Liver (tissue), 9 donors: Measurements from ENCODE around the gene ATP13A2. TPM values are rescaled to one million over a fixed set of nuclear protein-coding genes. Genes with fewer than 3 reads are reported as not detected.
A peak's percentile ranks its signal among the peaks of the same experiment; 100 is the strongest.

ENCODE experiments used
- DNase-seq: peaks from one replicate; pipeline ENCODE4 v3.0.0-alpha.2; 2017; ENCODE audit warnings: low spot score
- H3K27ac ChIP-seq, 2 donors: one replicate each; pipeline ENCODE4 v1.7.0; 2013; ENCODE audit warnings: inconsistent platforms in 2 of 2, low read length in 2 of 2, control low read depth in 1 of 2, low read depth in 1 of 2, mild to moderate bottlenecking in 1 of 2
- H3K27me3 ChIP-seq, 4 donors: one replicate each; pipeline versions ENCODE4 v1.6.1 to v1.7.0; 2013; ENCODE audit warnings: low read length in 3 of 4, inconsistent platforms in 1 of 4, mild to moderate bottlenecking in 1 of 4, moderate library complexity in 1 of 4; ENCODE audit not compliant: control insufficient read depth in 4 of 4, insufficient read depth in 4 of 4
- H3K36me3 ChIP-seq, 4 donors: one replicate each; pipeline versions ENCODE4 v1.6.1 to v1.7.0; 2013; ENCODE audit warnings: low read length in 3 of 4, mild to moderate bottlenecking in 3 of 4, low read depth in 1 of 4, moderate library complexity in 1 of 4; ENCODE audit not compliant: control insufficient read depth in 4 of 4, insufficient read depth in 3 of 4
- H3K4me1 ChIP-seq, 4 donors: one replicate each; pipeline versions ENCODE4 v1.6.1 to v1.7.0; 2013; ENCODE audit warnings: low read length in 3 of 4, mild to moderate bottlenecking in 3 of 4, moderate library complexity in 1 of 4; ENCODE audit not compliant: control insufficient read depth in 4 of 4, insufficient read depth in 4 of 4
- H3K4me3 ChIP-seq, 3 donors: one replicate each; pipeline versions ENCODE4 v1.6.1 to v1.7.0; 2013; ENCODE audit warnings: low read length in 3 of 3, control low read depth in 1 of 3, low read depth in 1 of 3, mild to moderate bottlenecking in 1 of 3
- H3K9ac ChIP-seq, 2 donors: one replicate each; pipeline ENCODE4 v1.7.0; 2013; ENCODE audit warnings: low read length in 2 of 2, mild to moderate bottlenecking in 2 of 2, moderate library complexity in 2 of 2, control low read depth in 1 of 2, low read depth in 1 of 2
- H3K9me3 ChIP-seq, 4 donors: one replicate each; pipeline versions ENCODE4 v1.6.1 to v1.7.0; 2013; ENCODE audit warnings: low read length in 3 of 4; ENCODE audit not compliant: control insufficient read depth in 4 of 4
- EGR1 ChIP-seq, 2 donors: IDR thresholded peaks; 2 replicates each; pipeline ENCODE4 v1.6.1; 2016 to 2018; ENCODE audit warnings: antibody characterized with exemption in 2 of 2, low read depth in 2 of 2
- HNF4A ChIP-seq, 2 donors: conservative IDR thresholded peaks; 2 replicates each; pipeline ENCODE4 v1.6.1; 2016; ENCODE audit warnings: antibody characterized with exemption in 2 of 2, mild to moderate bottlenecking in 2 of 2
- JUND ChIP-seq, 2 donors: IDR thresholded peaks; 2 replicates each; pipeline ENCODE4 v1.6.1; 2016; ENCODE audit warnings: antibody characterized with exemption in 2 of 2
- NR2F2 ChIP-seq: IDR thresholded peaks from 2 replicates; pipeline ENCODE4 v1.6.1; 2016; ENCODE audit warnings: antibody characterized with exemption
- RAD21 ChIP-seq, 2 donors: IDR thresholded peaks; 2 replicates each; pipeline ENCODE4 v1.6.1; 2016; ENCODE audit warnings: antibody characterized with exemption in 2 of 2, mild to moderate bottlenecking in 2 of 2
- RXRA ChIP-seq, 2 donors: IDR thresholded peaks; 2 replicates each; pipeline ENCODE4 v1.6.1; 2017 to 2018; ENCODE audit warnings: antibody characterized with exemption in 2 of 2, mild to moderate bottlenecking in 1 of 2
- SP1 ChIP-seq: IDR thresholded peaks from 2 replicates; pipeline ENCODE4 v1.6.1; 2018; ENCODE audit warnings: antibody characterized with exemption, mild to moderate bottlenecking
- TAF1 ChIP-seq: conservative IDR thresholded peaks from 2 replicates; pipeline ENCODE4 v1.6.1; 2016; ENCODE audit warnings: antibody characterized with exemption, mild to moderate bottlenecking
- YY1 ChIP-seq: IDR thresholded peaks from 2 replicates; pipeline ENCODE4 v1.6.1; 2016; ENCODE audit warnings: antibody characterized with exemption, mild to moderate bottlenecking
- ZBTB33 ChIP-seq: IDR thresholded peaks from 2 replicates; pipeline ENCODE4 v1.6.1; 2016; ENCODE audit warnings: antibody characterized with exemption
- WGBS: extraction: QIAGEN DNeasy Blood & Tissue Kit; methylation state at CpG from one replicate; pipeline ENCODE4 v1.1.7; 2013; 5-methylcytosine and 5-hydroxymethylcytosine counted together
- polyA plus RNA-seq, 2 donors: library from polyadenylated mRNA; stranded (reverse) in 1 of 2; unstranded in 1 of 2; fragments of 200-250 nt in 1 of 2; fragments of >200 nt in 1 of 2; fragmentation: Nextera tagmentation in 1 of 2; extraction: Ambion mirVana in 1 of 2; gene quantifications; one replicate each; pipeline versions ENCODE4 v1.2.1 to v1.2.3, GENCODE V29; 2013 to 2015
- total RNA-seq, 2 donors: library from RNA; depleted of rRNA; stranded (reverse); fragments of >200 nt; gene quantifications; one replicate each; pipeline ENCODE4 v1.2.3, GENCODE V29; 2014
- TF ChIP-seq, protein P1 (sequence below): IDR thresholded peaks from 2 replicates; pipeline ENCODE4 v1.6.1; 2016; ENCODE audit warnings: antibody characterized with exemption, mild to moderate bottlenecking
- donor health status: healthy.
- donor health status: healthy.
- donor health status: healthy.
- donor health status: healthy.
- donor health status: healthy.

Gene ATP13A2
- total and polyA plus RNA-seq, 4 donors = 2.4 to 12.2 (median 8.1) TPM

DNA sequence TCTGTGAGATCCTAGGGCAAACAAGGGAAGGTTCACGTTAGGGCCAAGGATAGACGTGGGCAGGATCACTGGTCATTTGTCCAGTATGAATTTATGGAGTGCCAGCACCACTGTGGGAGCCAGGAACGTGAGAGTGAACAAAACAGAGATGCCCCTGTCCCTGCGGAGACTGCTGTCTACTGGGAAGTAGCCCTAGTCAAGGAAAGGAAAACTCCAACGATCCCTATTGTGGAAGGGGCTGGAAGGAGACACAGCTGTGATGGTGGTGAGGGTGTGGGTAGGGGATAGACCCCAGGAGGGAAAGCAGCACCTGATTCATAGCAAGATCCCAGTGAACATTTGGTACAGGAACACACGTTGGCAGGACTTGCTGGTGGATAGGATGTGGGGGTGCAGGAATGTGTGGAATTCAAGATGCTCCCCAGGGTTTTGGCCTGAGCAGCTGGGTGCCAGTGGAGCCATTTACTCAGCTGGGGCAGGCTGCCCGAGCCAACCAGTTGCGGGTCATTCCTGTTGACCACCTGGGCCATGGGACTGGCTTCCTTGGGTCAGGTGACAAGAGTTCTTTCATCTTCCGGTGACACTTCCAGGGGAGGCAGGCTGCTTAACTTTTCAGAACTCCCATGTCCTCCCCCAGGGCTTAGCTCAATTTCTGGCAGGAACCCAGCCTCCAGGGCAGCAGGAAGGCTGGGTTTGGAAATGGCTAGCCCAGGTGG, 1.2 kb upstream of the ATP13A2 start (continued):
- TF ChIP-seq YY1 = no peak
- TF ChIP-seq TAF1 = no peak

GRCh38 chr1:17011092-17011438, 663 bp downstream of the ATP13A2 start:
- H3K9me3 ChIP-seq = no peaks in the 10 kb centered on the region
- peaks cover 8 to 21% (median 17%) of the 10 kb centered on the region in 4 donors for H3K4me1 ChIP-seq
- WGBS = 1% methylated on average over 15 of the region's 15 CpGs
- no peaks in the 10 kb centered on the region for H3K27me3 ChIP-seq
- H3K4me3 ChIP-seq = peak overlapping the region; percentile 21 to 92 (median 79)
- no peak for DNase-seq
- H3K9ac ChIP-seq = no peak overlapping the region
- no peaks in the 10 kb centered on the region for H3K36me3 ChIP-seq
- H3K27ac ChIP-seq = no peak overlapping the region
- no peak for TF ChIP-seq JUND (IDR thresholded peaks at IDR 0.05)
- TF ChIP-seq EGR1 (IDR thresholded peaks at IDR 0.05; ENCODE audit: low read depth in 2 of 2) = no peak
- no peak for TF ChIP-seq ZBTB33
- no peak for TF ChIP-seq TAF1
- no peak for TF ChIP-seq NR2F2

DNA sequence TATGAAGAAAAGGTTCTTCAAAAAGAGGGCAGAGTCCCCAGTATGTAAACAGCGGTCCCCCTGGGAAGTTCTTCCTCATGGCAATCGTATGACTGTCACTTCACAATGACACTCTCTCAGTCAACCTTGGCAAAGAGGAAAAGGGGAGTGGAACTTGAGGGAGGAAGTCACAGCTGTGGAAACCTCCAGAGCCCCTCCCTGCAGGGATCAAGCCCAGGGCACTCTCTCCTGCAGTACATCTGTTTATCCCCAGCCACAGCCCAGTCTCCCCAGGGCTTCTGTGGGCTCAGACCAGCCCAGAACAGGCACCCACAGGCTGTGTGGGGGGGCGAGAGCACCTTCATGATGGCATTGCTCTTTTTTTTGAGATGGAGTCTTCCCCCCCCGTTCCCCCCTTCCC, 2.0 kb downstream of the ATP13A2 start:
- DNase-seq = no peak
- TF ChIP-seq RXRA (IDR thresholded peaks at IDR 0.05) (no peak), RAD21 (IDR thresholded peaks at IDR 0.05) (no peak), TAF1 (no peak), YY1 (no peak), JUND (IDR thresholded peaks at IDR 0.05) (no peak), EGR1 (IDR thresholded peaks at IDR 0.05; ENCODE audit: low read depth in 2 of 2) (no peak), SP1 (no peak), HNF4A (conservative IDR thresholded peaks at IDR 0.05) (no peak)
- TF ChIP-seq, protein P1, sequence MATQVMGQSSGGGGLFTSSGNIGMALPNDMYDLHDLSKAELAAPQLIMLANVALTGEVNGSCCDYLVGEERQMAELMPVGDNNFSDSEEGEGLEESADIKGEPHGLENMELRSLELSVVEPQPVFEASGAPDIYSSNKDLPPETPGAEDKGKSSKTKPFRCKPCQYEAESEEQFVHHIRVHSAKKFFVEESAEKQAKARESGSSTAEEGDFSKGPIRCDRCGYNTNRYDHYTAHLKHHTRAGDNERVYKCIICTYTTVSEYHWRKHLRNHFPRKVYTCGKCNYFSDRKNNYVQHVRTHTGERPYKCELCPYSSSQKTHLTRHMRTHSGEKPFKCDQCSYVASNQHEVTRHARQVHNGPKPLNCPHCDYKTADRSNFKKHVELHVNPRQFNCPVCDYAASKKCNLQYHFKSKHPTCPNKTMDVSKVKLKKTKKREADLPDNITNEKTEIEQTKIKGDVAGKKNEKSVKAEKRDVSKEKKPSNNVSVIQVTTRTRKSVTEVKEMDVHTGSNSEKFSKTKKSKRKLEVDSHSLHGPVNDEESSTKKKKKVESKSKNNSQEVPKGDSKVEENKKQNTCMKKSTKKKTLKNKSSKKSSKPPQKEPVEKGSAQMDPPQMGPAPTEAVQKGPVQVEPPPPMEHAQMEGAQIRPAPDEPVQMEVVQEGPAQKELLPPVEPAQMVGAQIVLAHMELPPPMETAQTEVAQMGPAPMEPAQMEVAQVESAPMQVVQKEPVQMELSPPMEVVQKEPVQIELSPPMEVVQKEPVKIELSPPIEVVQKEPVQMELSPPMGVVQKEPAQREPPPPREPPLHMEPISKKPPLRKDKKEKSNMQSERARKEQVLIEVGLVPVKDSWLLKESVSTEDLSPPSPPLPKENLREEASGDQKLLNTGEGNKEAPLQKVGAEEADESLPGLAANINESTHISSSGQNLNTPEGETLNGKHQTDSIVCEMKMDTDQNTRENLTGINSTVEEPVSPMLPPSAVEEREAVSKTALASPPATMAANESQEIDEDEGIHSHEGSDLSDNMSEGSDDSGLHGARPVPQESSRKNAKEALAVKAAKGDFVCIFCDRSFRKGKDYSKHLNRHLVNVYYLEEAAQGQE = no peak
- Histone ChIP-seq H3K36me3 (peaks cover 0 to 9% (median 5%) of the 10 kb centered on the region in 4 donors), H3K27me3 (no peaks in the 10 kb centered on the region), H3K9ac (no peak overlapping the region), H3K4me3 (no peak overlapping the region), H3K27ac (no peak overlapping the region), H3K4me1 (peaks cover 8 to 21% (median 17%) of the 10 kb centered on the region in 4 donors), H3K9me3 (no peaks in the 10 kb centered on the region)
- 73% methylated on average over 4 of the region's 4 CpGs for WGBS
